DOHH2 (cell line): ENCODE results near the gene VPS26B.
A peak's percentile ranks its signal among the peaks of the same experiment; 100 is the strongest.

Source experiments
- H3F3A ChIP-seq: fragments of 200-600 bp; sonication (generic), shearing (Covaris generic); 2 replicates; pipeline ENCODE4 v1.6.0; 2016; ENCODE audit warnings: antibody characterized with exemption, mild to moderate bottlenecking; ENCODE audit not compliant: control insufficient read depth, insufficient read depth
- H3K27ac ChIP-seq: fragments of 200-600 bp; sonication (generic); 2 replicates; pipeline ENCODE4 v1.5.1; 2014; ENCODE audit warnings: low read depth, mild to moderate bottlenecking, low read length, moderate library complexity
- H3K27me3 ChIP-seq: fragments of 200-600 bp; sonication (generic); 2 replicates; pipeline ENCODE4 v1.6.1; 2014; ENCODE audit warnings: mild to moderate bottlenecking, low read length, mixed read lengths; ENCODE audit not compliant: control insufficient read depth
- H3K36me3 ChIP-seq: fragments of 200-600 bp; sonication (generic); 2 replicates; pipeline ENCODE4 v1.6.1; 2014; ENCODE audit warnings: mild to moderate bottlenecking, low read length, moderate library complexity, mixed read lengths; ENCODE audit not compliant: control insufficient read depth
- H3K4me1 ChIP-seq: fragments of 200-600 bp; sonication (generic); 2 replicates; pipeline ENCODE4 v1.6.1; 2014; ENCODE audit warnings: mild to moderate bottlenecking, low read length, mixed read lengths; ENCODE audit not compliant: control insufficient read depth
- H3K4me2 ChIP-seq: fragments of 200-600 bp; sonication (generic); 2 replicates; pipeline ENCODE4 v1.6.0; 2014; ENCODE audit warnings: mild to moderate bottlenecking, low read length, moderate library complexity
- H3K4me3 ChIP-seq: fragments of 200-600 bp; sonication (generic); 2 replicates; pipeline ENCODE4 v1.5.1; 2014; ENCODE audit warnings: mild to moderate bottlenecking, low read length, mixed read lengths
- H3K79me2 ChIP-seq: fragments of 200-600 bp; sonication (generic); 2 replicates; pipeline ENCODE4 v1.6.1; 2014; ENCODE audit warnings: mild to moderate bottlenecking, low read length, mixed read lengths; ENCODE audit not compliant: control insufficient read depth
- H3K9me2 ChIP-seq: fragments of 200-600 bp; sonication (generic); replicated peaks from 2 replicates; pipeline ENCODE4 v1.6.1; 2014; ENCODE audit warnings: mild to moderate bottlenecking, low read length, mixed read lengths; ENCODE audit not compliant: control insufficient read depth
- H3K9me3 ChIP-seq: fragments of 200-600 bp; sonication (generic); 2 replicates; pipeline ENCODE4 v1.6.1; 2014; ENCODE audit warnings: antibody characterized with exemption, low read length, mixed read lengths; ENCODE audit not compliant: control insufficient read depth, insufficient read depth
- H4K20me1 ChIP-seq: fragments of 200-600 bp; sonication (generic); 2 replicates; pipeline ENCODE4 v1.6.0; 2014; ENCODE audit warnings: low read depth, mild to moderate bottlenecking, antibody characterized with exemption, low read length, moderate library complexity; ENCODE audit not compliant: control insufficient read depth, insufficient read depth
- EZH2phosphoT487 ChIP-seq: fragments of 200-600 bp; sonication (generic); IDR thresholded peaks from 2 replicates; pipeline ENCODE4 v1.6.1; 2017; ENCODE audit warnings: borderline replicate concordance, mild to moderate bottlenecking, antibody characterized with exemption, low read length, moderate library complexity, mixed read lengths
- TF ChIP-seq, protein P1 (sequence below): fragments of 200-600 bp; sonication (generic); IDR thresholded peaks from one replicate; pipeline ENCODE4 v1.5.1; 2014; ENCODE audit warnings: antibody characterized with exemption, mild to moderate bottlenecking, low read depth, low read length; ENCODE audit not compliant: poor library complexity, severe bottlenecking

Gene VPS26B

DNA sequence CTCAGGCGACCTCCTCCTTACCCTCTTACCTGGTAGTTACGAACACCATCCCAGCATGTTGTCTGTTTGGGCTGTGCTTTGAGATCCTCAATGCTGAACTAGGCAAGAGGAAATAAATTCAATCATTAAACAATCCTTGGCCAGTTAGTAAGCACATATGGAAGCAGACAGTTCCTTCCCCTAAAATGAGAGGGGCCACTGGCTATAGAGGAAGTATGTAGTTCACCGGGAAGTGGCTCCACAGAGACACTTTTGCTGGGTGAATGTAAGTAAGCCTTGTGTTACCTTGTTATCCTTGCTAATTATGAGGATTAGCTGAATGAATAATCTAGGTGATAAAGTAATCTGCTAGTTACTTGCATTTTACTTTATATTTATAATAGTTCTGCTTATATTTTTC, 25.8 kb downstream of the VPS26B start:
- Histone ChIP-seq H3F3A (no peaks in the 10 kb centered on the region), H3K36me3 (peaks cover 45% of the 10 kb centered on the region), H4K20me1 (no peaks in the 10 kb centered on the region; the same call in 1 of the 2 replicates), H3K9me3 (no peaks in the 10 kb centered on the region), H3K4me1 (peaks cover 19% of the 10 kb centered on the region), H3K9me2 (no peaks in the 10 kb centered on the region), H3K27me3 (no peaks in the 10 kb centered on the region), H3K27ac (no peak overlapping the region), H3K79me2 (peaks cover 19% of the 10 kb centered on the region), H3K4me2 (no peak overlapping the region), H3K4me3 (no peak overlapping the region)
- TF ChIP-seq, protein P1, sequence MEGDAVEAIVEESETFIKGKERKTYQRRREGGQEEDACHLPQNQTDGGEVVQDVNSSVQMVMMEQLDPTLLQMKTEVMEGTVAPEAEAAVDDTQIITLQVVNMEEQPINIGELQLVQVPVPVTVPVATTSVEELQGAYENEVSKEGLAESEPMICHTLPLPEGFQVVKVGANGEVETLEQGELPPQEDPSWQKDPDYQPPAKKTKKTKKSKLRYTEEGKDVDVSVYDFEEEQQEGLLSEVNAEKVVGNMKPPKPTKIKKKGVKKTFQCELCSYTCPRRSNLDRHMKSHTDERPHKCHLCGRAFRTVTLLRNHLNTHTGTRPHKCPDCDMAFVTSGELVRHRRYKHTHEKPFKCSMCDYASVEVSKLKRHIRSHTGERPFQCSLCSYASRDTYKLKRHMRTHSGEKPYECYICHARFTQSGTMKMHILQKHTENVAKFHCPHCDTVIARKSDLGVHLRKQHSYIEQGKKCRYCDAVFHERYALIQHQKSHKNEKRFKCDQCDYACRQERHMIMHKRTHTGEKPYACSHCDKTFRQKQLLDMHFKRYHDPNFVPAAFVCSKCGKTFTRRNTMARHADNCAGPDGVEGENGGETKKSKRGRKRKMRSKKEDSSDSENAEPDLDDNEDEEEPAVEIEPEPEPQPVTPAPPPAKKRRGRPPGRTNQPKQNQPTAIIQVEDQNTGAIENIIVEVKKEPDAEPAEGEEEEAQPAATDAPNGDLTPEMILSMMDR, result no peak
- no peak for TF ChIP-seq EZH2phosphoT487

DNA sequence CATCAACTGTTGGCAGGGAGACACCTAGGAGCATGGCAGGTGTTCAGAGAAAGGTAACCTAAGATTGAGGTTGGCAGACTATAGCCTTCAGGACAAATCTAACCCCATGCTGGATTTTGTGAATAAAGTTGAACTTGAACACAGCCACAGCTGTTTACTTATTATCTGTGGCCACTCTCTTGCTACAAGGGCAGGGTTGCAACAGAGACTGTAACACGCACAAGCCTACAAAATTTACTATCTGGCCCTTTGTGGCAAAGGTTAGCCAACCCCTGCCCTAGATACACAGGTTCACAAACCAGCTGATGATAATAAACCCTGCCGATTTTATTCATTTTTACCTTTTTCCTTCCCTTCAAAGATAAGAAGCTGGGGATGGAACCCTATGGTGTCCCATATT, 26.2 kb downstream of the VPS26B start:
- Histone ChIP-seq H3K27ac (no peak overlapping the region), H3K79me2 (peaks cover 19% of the 10 kb centered on the region), H3K9me3 (no peaks in the 10 kb centered on the region), H3K4me2 (no peak overlapping the region), H3K36me3 (peaks cover 45% of the 10 kb centered on the region), H4K20me1 (no peaks in the 10 kb centered on the region; the same call in 1 of the 2 replicates), H3K4me3 (no peak overlapping the region), H3F3A (no peaks in the 10 kb centered on the region), H3K27me3 (no peaks in the 10 kb centered on the region), H3K4me1 (peaks cover 19% of the 10 kb centered on the region), H3K9me2 (no peaks in the 10 kb centered on the region)
- TF ChIP-seq, protein P1, result no peak
- TF ChIP-seq EZH2phosphoT487, result no peak

DNA sequence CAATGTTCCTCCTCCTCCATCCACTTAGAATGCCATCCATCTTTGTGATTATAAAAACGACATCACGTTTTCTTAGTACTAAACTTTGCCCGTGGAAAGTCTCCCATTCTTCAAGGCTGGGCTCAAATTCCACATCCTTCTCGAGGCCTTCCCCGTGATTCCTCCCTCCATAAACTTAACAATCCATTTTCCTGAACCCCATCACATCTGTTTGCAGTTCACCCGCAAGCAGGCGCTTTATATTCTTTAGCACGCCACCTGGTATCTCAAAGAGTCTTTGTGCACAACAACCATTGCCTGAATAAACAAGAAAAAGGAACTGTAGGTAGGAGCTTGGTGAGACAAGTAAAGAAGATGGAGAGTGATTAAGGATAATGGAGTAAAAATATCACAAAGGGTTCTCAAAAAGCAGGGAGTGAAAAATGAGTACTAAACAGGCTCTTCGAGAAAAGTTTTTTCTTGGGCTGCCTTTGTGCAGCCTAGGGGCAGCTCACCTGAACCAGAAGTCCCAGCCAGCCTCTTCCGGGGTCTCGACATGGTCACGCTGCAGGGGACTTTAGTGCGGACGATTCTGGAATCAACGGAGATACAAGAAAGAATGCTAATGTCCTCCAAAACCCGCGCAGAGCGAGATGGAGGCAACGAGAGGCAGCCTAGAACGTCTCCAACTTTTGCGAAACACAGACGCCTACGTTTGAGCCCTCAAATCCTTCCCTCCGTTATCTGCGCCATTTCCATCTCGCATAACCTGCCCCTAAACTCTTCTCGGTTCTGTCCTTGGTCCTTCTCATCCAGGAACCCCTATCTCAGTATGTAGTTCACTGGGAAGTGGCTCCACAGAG, 28.1 kb downstream of the VPS26B start:
- peaks cover 19% of the 10 kb centered on the region for H3K4me1 ChIP-seq
- H3K9me3 ChIP-seq, result no peaks in the 10 kb centered on the region
- TF ChIP-seq, protein P1, result no peak
- no peak for TF ChIP-seq EZH2phosphoT487
- H3K27ac ChIP-seq, result no peak overlapping the region
- H3K36me3 ChIP-seq, result peaks cover 40% of the 10 kb centered on the region
- no peaks in the 10 kb centered on the region for H3F3A ChIP-seq
- peak overlapping the region; percentile 82 for H3K4me2 ChIP-seq
- no peaks in the 10 kb centered on the region; the same call in 1 of the 2 replicates for H4K20me1 ChIP-seq
- no peaks in the 10 kb centered on the region for H3K9me2 ChIP-seq
- H3K27me3 ChIP-seq, result no peaks in the 10 kb centered on the region
- H3K79me2 ChIP-seq, result peaks cover 19% of the 10 kb centered on the region
- H3K4me3 ChIP-seq, result peak overlapping the region; percentile 82
